HG03469 (cell line): ENCODE data around the gene GSTM3.
"Not testable (repeated sequence)": the region's sequence is repeated elsewhere in the genome, so short reads cannot be mapped to it uniquely, and the experiment has no call there.

Experiments
- ATAC-seq: cut with Tn5 transposase; IDR thresholded peaks from one replicate; pipeline ENCODE4 v1.9.1; 2021; ENCODE audit warnings: mild to moderate bottlenecking, moderate library complexity, moderate number of reproducible peaks; ENCODE audit not compliant: unreplicated experiment

The GSTM3 gene

DNA sequence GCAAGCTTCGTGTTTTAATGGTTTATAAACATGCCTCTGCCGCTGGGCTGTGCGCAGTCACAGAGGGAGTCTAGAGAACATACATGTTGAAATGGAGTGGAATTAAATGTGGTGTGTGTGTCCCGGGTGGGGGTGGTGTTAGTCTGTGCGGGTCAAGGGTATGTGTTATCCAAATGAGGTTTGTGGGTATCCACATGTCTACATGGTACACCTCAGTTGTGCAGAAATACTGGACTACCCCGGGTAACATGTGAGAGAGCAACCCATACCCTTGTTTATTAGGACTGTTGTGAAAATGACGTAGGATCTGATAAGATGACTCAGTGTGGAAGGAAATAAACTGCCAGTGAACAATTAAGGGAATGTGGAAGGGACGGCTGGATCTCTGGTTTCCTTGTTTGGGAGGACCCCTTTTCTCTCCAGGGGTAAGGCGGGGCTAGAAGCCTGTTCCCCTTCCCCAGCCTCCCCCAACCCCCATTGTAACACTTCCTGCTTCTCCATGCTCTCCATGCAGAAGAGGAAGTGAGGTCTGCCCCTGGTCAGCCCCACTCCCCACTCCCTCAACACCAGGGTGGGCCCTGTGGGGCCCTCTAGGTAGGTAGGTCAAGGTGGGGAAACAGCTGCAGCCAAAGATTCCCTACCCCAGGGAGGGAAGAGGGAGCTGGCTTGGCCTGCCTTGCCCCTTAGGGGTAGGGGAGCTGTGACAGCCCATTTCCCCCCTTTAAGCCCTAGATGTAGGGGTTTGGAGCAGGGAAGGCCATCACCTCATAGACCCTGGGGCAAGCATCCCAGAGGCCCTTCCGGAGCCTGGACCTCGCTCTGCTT lies 22.2 kb upstream of the GSTM3 start:
- no peak for ATAC-seq

DNA sequence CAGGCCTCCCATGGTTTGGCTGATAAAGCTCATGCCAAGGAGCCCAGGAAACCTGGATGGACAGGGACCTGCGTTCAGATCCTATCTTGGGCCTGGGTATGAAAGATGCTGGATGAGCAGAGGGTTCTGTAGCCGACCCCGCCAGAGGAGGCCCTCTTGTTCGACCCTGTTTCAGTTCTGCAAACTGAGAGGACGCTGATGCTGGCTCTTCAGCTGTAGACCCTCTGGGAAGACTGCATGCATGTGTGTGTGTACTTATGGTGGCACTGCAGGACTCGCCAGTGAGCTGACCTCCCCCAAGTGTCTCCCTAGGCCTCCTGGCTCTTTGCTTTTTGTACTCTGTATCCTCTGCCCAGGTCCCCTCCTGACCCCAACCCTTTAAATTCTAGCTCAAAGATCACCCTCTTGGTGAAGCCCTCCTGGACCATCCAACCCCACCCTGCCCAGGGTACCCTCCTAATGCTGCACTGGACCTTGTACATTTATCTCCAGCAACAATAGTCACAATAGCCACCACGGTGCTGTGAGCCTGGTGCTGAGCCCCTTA lies 21.3 kb upstream of the GSTM3 start:
- no peak for ATAC-seq

DNA sequence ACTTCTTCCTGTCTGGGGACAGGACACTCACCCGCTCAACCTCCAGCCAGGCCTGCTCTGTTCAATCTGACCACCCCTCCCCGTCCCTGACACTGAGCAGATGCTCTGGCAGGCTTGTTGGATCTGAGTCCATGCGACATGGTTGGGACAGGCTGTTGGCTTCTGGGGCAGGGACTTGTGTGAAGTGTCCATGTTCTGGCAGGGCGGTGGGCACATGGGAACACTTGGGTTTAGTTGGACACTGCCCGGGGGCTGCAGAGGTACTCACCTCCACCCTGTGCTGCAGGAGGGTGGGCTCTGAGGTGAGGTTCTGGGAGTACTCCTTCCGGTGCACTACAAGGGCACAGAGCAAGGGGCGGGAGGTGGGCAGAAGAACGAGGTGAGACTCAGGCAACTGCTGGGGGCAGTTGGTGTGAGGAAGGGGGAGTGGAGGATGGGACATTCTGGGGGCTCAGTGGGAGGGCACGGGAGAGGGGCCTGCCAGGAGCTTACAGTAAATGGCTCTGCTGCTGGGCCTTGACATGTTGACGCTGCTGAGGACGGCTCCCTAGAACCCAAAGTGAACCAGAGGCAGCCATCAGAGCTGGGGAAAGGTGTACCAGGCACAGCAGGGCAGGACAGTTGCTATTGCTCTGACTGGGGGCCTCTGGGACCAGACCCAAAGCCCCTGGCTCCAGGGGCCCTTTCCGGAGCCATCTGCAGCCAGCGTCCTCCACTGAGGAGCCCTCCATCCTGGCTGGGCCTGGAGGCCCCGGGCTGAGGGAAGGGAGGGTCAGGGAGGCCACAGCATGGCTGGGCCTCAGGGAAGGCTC lies 20.6 kb upstream of the GSTM3 start:
- no peak for ATAC-seq

DNA sequence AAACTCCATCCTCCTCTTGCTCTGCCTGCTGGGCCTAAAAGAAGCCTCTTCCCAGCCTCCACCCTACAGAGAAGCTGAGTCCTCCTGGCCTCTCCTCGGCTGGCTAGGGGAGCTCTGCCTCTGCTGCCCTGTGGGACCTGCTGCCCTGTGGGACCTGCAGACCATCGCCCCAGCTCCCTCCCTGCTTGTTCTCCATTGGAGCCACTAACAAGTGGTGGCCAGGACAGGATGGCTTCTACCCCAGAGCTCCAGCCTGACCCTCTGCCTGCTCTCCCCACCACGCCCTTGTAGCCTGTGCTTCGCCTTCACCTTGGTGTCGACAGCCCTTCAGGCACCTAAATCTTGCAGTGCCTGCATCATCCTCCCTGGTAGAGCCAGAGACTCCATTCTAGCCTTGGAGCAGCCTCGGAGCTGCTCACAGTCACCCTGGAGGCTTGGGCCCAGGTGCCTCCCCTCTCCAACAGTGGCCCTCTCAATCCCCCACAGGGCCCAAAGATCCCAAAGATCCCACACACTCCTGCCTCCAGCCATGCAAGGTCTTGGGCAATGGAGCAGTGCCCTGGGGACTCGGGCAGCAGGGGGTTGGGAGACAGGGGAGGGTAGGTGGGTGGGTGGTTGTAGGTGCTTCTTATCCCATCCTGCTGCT lies 19.9 kb upstream of the GSTM3 start:
- ATAC-seq = no peak

DNA sequence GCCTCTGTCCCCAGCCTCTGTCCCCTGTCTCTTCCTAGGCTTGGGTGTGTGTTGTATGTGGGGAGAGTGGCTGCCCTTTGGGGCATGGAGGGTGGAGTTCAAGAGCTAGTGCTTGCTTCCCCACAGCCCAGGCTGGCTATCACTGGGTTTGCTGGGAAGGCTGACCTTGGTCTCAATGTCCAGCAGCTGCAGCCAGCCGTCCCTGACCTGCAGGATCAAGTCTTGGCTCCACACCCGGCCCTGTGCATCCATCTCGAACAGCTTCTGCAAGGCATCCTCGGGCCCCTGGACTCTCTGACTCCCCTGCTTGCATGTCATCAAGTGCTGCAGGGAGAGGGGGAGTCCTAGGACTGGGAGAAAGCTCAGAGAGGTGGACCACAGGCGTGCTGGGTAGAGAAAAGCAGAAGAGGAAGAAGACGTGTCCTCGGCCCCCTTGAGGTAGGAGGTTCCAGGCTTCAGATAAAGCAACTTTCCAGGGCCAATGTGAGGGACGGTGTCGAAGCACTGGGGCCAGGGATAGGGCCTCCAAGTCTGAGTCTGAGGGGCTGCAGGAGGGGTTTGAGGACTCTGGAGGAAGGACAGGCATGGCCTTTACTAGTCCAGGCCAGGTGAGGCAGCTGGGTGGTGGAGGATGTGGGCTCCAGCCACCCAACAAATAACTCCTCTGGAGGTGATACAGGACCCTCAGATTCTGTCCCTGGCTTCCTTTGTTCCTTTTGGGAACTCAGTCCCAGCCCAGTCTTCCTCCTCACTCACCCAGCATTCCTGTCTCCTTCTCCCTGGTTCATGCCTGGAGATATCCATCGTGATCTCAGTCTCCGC lies 18.9 kb upstream of the GSTM3 start:
- no peak for ATAC-seq

DNA sequence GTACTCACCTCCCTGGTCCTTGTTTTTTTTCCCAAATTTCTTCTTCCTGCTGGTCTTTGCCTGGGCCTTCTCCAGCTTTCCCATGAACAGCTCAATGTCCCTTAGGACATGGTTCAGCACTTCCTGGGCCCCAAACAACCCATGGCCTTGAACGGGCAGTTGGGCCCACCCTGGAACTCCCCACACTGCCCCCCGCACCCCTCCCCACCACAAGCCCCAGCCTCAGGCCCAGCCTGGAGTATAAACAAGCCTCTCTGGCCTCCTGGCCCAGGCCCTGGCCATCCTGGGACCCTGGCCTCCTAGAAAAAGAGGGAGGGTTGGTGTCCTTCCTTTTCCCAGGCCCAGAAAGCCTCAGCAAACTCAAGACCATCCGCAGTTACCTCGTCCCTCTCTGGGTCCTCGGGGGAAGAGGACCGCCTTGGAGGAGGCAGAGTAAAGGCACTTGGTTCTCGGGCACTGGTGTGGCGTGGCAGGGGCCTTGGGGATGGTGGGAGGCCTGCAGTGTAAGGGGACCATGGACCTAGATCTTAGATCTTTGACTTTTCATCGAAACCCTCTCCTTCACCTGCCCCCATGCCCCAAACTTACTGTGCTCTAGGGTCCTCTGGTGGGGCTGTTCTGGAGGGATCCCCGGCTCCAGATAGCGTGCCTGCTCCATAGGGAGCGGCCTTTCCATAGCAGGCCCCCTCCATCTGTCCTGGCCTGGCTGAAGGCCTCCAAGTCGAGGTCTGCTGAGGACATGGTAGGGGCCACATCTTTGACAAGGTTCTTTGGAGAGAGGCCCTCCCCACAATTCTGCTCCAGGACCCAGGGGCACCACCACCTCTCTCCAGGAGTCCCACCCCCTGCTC lies 17.3 kb upstream of the GSTM3 start:
- no peak for ATAC-seq

DNA sequence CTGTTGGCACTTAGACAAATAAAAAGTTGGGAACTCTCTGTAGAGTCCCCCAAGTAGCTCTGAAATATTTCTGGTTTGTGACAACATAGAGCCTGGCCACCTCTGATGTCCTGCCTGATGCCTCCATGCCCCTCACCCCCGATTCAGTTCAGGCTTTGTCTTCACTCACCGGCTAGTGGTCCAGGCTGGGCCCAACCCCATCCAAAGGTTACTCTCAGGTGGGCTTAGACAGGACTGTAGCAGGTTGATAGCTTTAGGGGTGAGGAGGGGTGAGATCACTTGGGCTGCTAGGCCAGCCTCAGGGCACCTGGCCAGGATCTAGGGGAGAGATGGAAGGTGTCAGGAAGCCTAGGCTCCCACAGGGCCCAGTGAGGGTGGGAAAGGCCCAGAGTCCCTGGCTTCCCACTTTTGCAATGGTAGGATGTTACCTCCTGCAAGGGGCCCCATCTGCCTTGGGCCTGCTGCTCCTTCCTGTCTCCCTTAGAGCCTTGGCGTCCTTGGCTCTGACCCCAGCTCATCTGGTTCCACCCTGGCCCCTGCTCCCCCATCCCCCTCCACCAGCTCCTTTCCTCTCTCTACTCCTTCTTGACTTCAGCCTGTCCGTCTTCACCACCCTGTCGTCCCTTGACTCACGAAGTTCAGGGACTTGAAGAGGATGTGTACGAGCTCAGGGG lies 16.1 kb upstream of the GSTM3 start:
- no peak for ATAC-seq

DNA sequence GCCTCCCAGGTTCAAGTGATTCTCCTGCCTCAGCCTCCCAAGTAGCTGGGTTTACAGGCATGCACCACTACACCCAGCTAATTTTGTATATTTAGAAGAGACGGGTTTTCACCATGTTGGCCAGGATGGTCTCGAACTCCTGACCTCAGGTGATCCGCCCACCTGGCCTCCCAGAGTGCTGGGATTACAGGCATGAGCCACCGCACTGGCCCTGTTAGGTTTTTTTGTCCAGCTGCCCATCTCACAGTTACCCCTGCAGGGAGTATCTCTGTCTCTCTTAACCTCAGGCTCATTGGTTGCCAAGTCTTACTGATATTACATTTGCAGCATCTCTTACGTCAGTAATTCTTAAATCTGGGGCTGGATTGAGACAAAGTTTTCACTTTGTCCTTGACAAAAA lies 15.5 kb upstream of the GSTM3 start:
- ATAC-seq = not testable (repeated sequence)

DNA sequence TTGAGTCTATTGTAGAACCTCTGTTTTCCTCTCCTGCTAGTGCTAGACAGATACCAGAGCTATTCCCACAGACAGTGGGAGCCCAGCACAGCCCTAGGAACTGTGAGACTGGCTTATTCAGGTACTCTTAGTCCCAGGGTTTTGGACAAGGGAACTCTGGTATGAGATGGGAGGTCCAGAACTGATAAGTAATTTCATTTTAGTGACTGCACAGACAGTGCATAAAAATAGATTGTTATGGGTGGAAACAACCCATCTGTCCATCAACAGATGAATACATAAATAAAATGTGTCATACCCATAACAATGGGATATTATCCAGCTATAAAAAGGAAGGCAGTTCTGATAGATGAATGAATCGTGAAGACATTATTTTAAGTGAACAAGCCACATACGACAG lies 13.9 kb upstream of the GSTM3 start:
- no peak for ATAC-seq

DNA sequence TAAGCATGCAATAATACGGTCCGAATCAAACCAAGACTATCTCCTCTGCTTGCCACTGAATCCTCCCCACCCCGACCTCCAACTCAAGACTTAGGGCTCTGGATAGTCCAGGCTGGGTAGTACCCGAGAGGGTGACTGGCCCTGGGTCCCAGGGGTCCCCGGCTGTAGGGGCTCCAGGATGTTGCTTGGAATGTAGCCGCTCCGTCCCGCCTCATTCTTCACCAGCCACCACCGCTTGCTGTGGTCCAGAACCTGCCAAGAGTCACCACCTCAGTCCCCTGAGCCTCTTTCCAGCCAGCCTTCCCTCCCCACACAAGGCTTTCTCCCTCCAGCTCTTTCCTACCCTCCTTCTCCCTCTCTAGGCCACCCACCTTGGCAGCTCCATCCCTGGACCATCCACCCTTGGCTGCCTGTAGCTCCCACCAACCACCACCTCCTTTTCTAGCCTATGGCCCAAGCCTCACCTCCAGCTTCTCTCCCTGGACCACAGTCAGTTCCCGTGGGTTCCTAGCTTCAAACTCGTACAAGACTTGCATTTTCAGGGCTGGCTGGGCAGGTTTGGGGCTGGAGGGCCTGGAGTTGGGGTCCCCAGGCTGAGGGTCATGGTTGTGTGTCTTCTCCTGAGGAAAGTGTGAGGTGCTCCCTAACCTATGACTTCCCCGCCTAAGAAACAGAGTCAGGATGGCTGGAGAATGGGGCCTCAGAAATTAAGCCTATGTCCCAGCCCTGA lies 10.9 kb upstream of the GSTM3 start:
- no peak for ATAC-seq

DNA sequence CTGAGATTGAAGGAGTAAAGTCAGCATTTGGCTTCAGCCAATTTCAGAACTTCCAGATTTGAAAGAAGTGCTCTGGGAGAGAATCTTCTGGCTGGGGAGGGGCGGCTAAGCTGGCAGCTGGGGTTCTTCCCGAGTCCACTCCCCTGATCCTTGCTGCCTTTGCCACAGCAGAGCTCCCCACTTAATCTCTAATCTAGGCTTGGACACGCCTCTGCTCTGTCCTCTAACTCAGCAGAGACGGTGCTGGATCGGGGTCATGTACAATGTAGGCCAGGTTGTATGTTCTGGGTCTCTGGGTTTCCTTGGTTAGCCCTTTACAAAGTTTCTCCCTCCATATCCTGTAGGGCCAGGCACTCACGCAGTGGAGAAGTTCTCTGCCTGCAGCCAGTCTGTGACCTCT lies 10.1 kb upstream of the GSTM3 start:
- no peak for ATAC-seq

DNA sequence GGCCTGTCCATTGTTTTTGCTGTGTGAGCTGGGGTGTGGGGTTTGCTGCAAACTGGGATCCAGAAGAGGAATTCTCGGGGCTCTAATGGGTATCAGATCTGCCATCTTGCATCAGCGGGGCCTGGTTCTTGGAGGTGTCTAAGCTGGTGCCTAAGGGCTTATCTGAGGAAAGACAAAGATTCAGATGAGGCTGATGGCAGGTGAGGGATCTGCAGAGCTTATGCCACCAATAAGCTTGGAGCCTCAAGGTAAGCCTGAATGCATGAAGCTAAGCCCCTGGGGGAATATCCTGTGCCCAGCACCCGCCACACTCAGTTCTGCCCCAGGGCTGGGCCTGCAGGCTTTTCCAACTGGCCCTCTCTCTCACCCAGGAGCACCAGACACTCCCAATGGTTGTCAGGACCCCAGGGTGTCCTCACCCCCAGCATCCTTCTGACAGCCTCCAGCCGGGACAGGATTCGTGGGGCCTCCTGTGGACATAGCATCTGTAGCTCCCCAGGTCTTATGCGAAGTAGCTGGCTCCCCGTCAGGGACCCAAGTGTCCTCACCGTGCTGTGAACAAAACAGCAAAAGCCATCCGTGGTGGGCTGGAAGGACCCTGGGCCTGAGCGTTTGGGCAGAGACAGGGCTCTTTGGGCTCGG lies 9.5 kb upstream of the GSTM3 start:
- no peak for ATAC-seq

DNA sequence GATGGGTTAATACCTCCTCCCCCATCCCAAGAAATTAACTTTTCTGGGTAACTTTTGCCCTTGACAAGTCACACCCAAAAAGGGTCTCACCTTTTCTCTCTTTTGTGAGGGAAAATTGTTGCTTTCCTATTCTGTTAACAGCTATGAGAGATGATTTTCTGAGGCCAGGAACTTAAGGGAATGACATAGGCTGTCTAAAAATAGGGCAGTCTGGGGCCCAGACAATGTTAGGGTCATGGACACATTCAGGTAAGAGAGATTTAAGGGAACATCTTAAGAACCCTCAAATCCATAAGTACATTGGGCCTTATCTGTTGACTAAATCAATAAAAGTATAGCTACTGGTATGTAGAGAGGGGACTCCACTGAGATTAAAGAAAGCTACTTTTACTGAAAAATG lies 8.4 kb upstream of the GSTM3 start:
- ATAC-seq = no peak

DNA sequence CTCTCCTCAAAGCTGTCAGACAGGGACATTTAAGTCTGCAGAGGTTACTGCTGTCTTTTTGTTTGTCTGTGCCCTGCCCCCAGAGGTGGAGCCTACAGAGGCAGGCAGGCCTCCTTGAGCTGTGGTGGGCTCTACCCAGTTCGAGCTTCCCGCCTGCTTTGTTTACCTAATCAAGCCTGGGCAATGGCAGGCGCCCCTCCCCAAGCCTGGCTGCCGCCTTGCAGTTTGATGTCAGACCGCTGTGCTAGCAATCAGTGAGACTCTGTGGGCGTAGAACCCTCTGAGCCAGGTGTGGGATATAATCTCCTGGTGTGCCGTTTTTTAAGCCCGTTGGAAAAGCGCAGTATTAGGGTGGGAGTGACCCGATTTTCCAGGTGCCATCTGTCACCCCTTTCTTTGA lies 7.5 kb upstream of the GSTM3 start:
- not testable (repeated sequence) for ATAC-seq

DNA sequence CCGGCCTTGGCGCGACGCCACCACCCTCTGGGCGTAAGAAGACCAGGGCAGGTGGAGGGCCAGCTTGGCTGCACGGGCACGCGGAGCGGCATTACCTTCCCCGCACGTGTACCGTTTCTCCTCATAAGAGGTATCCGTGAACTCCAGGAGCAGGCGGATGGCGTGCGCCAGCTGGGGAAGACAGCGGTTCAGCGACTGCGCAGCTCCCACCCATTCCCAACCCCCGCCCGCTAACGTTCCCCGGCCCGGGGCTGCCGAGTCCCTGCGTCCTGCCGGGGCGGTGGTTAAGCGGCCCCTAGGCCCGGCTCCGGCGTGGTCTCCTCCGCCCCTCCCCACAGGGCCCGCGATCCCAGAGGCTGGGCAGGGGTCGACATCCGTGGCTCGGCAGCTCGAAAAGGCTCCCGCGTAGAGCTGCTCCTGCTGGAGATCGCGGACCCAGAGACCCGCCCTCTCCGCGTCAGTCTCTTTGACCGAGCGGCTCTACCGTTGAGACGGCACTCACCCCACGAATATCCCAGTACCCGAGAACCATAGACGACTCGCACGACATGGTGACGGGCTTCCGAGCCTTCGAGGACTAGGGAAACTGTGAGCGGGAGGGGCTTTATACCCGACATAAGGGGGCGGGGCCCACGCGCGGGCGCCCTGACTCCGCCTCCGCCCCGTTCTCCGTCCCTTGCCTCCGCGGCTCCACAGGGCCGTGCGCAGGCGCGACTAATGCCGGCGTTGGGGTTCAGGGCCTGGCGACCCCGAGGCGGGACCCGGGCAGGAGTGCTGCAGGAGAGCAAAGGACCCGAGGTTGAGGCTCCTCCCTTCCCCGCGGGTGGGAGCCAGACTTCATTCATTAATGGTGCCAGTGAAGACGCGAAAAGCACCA lies 862 bp downstream of the GSTM3 start:
- no peak for ATAC-seq

DNA sequence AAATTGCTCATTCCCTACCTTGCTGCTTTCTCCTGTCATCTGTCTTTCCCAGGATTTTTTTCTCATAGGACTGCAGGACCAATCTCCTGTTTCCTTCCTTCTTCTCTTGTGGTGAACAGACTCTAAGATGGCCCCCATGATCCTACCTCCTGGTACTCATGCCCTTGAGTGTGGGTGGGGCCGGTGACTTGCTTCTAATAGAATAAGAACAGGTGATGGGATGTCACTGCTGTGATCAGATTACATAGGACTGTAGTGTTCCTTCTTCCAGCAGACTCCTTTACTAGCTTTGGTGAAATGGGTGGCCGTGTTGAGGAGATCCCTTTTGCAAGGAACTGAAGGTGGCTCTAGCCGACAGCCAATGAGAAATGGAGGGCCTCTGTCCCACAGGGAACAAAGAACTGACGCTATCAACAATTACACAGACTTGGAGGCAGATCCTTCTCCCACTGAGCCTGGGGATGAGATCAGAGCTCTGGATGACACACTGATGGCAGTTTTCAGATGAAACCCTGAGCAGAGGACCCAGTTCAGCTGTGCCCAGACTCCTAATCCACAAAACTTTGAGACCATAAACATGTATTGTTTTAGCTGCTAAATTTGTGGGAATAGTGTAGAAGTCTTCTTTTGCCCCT lies 7.5 kb downstream of the GSTM3 start:
- no peak for ATAC-seq
